HCT116 (cell line): ENCODE results near the gene NPEPL1. TPM values are rescaled to one million over a fixed set of nuclear protein-coding genes. Genes with fewer than 3 reads are reported as not detected.

Experiments
- ATAC-seq: fragments of 200-7000 bp; cut with Tn5 transposase; 2 replicates; pipeline ENCODE4 v1.9.1; 2020; ENCODE audit warnings: mild to moderate bottlenecking, moderate library complexity
- BruUV-seq: library from RNA; stranded (reverse); fragments of 400-500 nt; replicated peaks from 2 replicates; lab custom pipeline; 2021; lab: Mats Ljungman, UMichigan
- CTCF ChIA-PET: fragments of 300-600 bp; sonication (Branson Sonifier 250); formaldehyde crosslinking; loops from one replicate; lab custom pipeline; 2021; ENCODE audit warnings: antibody characterized with exemption; lab: Charles Lee
- POLR2A ChIA-PET: fragments of 300-600, 350-600 bp; sonication (Branson Sonifier 250); formaldehyde crosslinking; loops from one replicate; lab custom pipeline; 2021; ENCODE audit warnings: antibody characterized with exemption; lab: Charles Lee
- RAD21 ChIA-PET, 2 experiments: fragments of 300-600 bp; sonication (Branson Sonifier 250); formaldehyde crosslinking; loops; one replicate each; lab custom pipeline; 2023; ENCODE audit warnings: low total read pairs in 2 of 2; ENCODE audit not compliant: uncharacterized antibody in 2 of 2, unreplicated experiment in 2 of 2, low non-redundant PET in 1 of 2; lab: Charles Lee
- DNase-seq: peaks from one replicate; pipeline ENCODE4 v3.0.0-alpha.2; 2010; ENCODE audit warnings: low read depth, low spot score
- H2AFZ ChIP-seq: fragments of 200-600 bp; shearing (Covaris generic), sonication (generic); 2 replicates; pipeline ENCODE4 v1.6.1; 2017; ENCODE audit warnings: low read depth, mixed run types, mixed read lengths, antibody characterized with exemption, low read length; ENCODE audit not compliant: poor library complexity, severe bottlenecking
- H3K27ac ChIP-seq: 2 replicates; pipeline ENCODE4 v1.5.1; 2012; ENCODE audit warnings: low read depth, low read length
- H3K27me3 ChIP-seq: fragments of 200-600 bp; sonication (generic); 2 replicates; pipeline ENCODE4 v1.6.1; 2016; ENCODE audit warnings: mixed run types, low read length, mixed read lengths; ENCODE audit not compliant: insufficient read depth
- H3K36me3 ChIP-seq, 2 experiments: fragments of 200-500 bp in 1 of 2; fragments of 200-600 bp in 1 of 2; sonication (Bioruptor generic) in 1 of 2; sonication (generic) in 1 of 2; 2 replicates each; pipeline versions ENCODE4 v1.5.1 to v1.6.1; 2014 to 2016; ENCODE audit warnings: low read length in 2 of 2, inconsistent platforms in 1 of 2, mixed read lengths in 1 of 2, mixed run types in 1 of 2; ENCODE audit not compliant: insufficient read depth in 2 of 2, control insufficient read depth in 1 of 2
- H3K4me1 ChIP-seq, 2 experiments: fragments of 200-600 bp in 1 of 2; sonication (generic) in 1 of 2; 2 replicates each; pipeline versions ENCODE4 v1.5.1 to v1.6.1; 2012 to 2017; ENCODE audit warnings: low read length in 2 of 2, inconsistent platforms in 1 of 2, mild to moderate bottlenecking in 1 of 2, mixed read lengths in 1 of 2, mixed run types in 1 of 2, moderate library complexity in 1 of 2; ENCODE audit not compliant: insufficient read depth in 2 of 2, control insufficient read depth in 1 of 2
- H3K4me2 ChIP-seq: fragments of 200-600 bp; sonication (generic); 2 replicates; pipeline ENCODE4 v1.6.1; 2017; ENCODE audit warnings: mixed run types, low read length, mixed read lengths
- H3K4me3 ChIP-seq, 2 experiments: fragments of 200-600 bp in 1 of 2; sonication (generic) in 1 of 2; replicated peaks in 1 of 2; 2 replicates each; pipeline ENCODE4 v1.5.1; 2011 to 2016; ENCODE audit warnings: low read length in 2 of 2, control low read depth in 1 of 2, low read depth in 1 of 2, mild to moderate bottlenecking in 1 of 2, mixed read lengths in 1 of 2, mixed run types in 1 of 2
- H3K79me2 ChIP-seq: fragments of 200-600 bp; sonication (generic); 2 replicates; pipeline ENCODE4 v1.6.1; 2017; ENCODE audit warnings: mild to moderate bottlenecking, mixed run types, low read length, moderate library complexity, mixed read lengths; ENCODE audit not compliant: insufficient read depth
- H3K9ac ChIP-seq: fragments of 200-600 bp; sonication (generic); 2 replicates; pipeline ENCODE4 v1.6.1; 2016; ENCODE audit warnings: low read length, mixed read lengths
- H3K9me2 ChIP-seq: fragments of 200-600 bp; sonication (generic), shearing (Covaris generic); 2 replicates; pipeline ENCODE4 v1.6.1; 2017; ENCODE audit warnings: mixed run types, mild to moderate bottlenecking, moderate library complexity; ENCODE audit not compliant: insufficient read depth
- H3K9me3 ChIP-seq, 2 experiments: fragments of 200-500 bp in 1 of 2; fragments of 200-600 bp in 1 of 2; sonication (Bioruptor generic) in 1 of 2; sonication (generic) in 1 of 2; 2 replicates each; pipeline ENCODE4 v1.6.1; 2014 to 2017; ENCODE audit warnings: low read length in 2 of 2, mixed read lengths in 2 of 2, inconsistent platforms in 1 of 2, low read depth in 1 of 2, mild to moderate bottlenecking in 1 of 2, mixed run types in 1 of 2, moderate library complexity in 1 of 2; ENCODE audit not compliant: control insufficient read depth in 1 of 2, insufficient read depth in 1 of 2
- H4K20me1 ChIP-seq: fragments of 200-600 bp; sonication (generic), shearing (Covaris generic); 2 replicates; pipeline ENCODE4 v1.6.1; 2017; ENCODE audit warnings: mixed run types, mild to moderate bottlenecking, moderate library complexity; ENCODE audit not compliant: insufficient read depth
- ATF3 ChIP-seq: IDR thresholded peaks from 2 replicates; pipeline ENCODE4 v1.6.1; 2012
- CBX3 ChIP-seq: IDR thresholded peaks from 2 replicates; pipeline ENCODE4 v1.6.1; 2012; ENCODE audit warnings: low read depth
- CEBPB ChIP-seq: IDR thresholded peaks from 2 replicates; pipeline ENCODE4 v1.6.1; 2012; ENCODE audit warnings: low read depth
- EZH2 ChIP-seq: fragments of 200-600 bp; sonication (generic); IDR thresholded peaks from 2 replicates; pipeline ENCODE4 v1.6.1; 2017; ENCODE audit warnings: antibody characterized with exemption, mixed run types
- EZH2phosphoT487 ChIP-seq: fragments of 200-600 bp; IDR thresholded peaks from 2 replicates; pipeline ENCODE4 v1.6.1; 2018; ENCODE audit warnings: antibody characterized with exemption, borderline replicate concordance
- FOSL1 ChIP-seq: IDR thresholded peaks from 2 replicates; pipeline ENCODE4 v1.6.1; 2012; ENCODE audit warnings: low read depth
- JUND ChIP-seq: IDR thresholded peaks from 2 replicates; pipeline ENCODE4 v1.6.1; 2012
- POLR2A ChIP-seq: IDR thresholded peaks from 2 replicates; pipeline ENCODE4 v1.7.0; 2011; ENCODE audit warnings: borderline replicate concordance; ENCODE audit not compliant: insufficient read depth, insufficient read length; ENCODE audit errors: extremely low read depth
- SP1 ChIP-seq: IDR thresholded peaks from 2 replicates; pipeline ENCODE4 v1.6.1; 2012; ENCODE audit warnings: low read depth
- ZNF274 ChIP-seq: fragments of 200-500 bp; sonication (Bioruptor generic); IDR thresholded peaks from 2 replicates; pipeline ENCODE4 v1.6.1; 2014; ENCODE audit warnings: mild to moderate bottlenecking, low read depth, low read length, inconsistent platforms
- intact Hi-C: fragments of 100-400 bp; cut with micrococcal nuclease; formaldehyde crosslinking; loops from 2 replicates; pipeline ENCODE4 v1.10.0; 2022
- total RNA-seq: library from RNA; stranded (reverse); gene quantifications from one replicate; pipeline ENCODE4 v1.2.1, GENCODE V29; 2021; ENCODE audit not compliant: unreplicated experiment
- TF ChIP-seq, protein P1 (sequence below): IDR thresholded peaks from 2 replicates; pipeline ENCODE4 v1.6.1; 2011; ENCODE audit warnings: mild to moderate bottlenecking, low read length, moderate library complexity; ENCODE audit not compliant: insufficient replicate concordance; ENCODE audit errors: extremely low read depth
- TF ChIP-seq, protein P2 (sequence below): IDR thresholded peaks from 2 replicates; pipeline ENCODE4 v1.6.1; 2012; ENCODE audit warnings: low read depth

NPEPL1 gene
- total RNA-seq, 1 experiment from 2014 or later: 16.6 TPM

DNA sequence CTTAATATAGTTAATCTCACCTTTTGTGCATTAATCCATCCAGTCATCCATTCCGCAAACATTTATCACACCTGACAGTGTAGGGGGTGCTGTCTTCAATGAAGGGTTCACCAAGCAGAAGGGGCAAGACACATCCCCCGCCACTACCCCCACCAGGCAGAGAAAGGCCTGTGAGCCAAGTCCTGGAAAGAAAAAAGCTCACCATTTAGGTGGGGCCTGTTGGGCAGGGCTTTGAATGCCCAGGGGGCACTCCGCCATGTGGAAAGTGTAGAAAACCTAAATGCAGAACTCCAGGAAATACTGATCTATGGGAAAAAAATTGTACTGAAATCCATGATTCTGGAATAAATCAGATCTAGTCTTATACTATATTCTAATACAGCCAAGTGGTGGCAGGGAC lies 46.3 kb upstream of the NPEPL1 start:
- Histone ChIP-seq H3K9me3 (no peaks in the 10 kb centered on the region), H4K20me1 (no peaks in the 10 kb centered on the region), H3K4me1 (peaks cover 0 to 12% of the 10 kb centered on the region in 2 experiments; a peak in 1 of 4 replicates), H3K79me2 (peaks cover 2% of the 10 kb centered on the region), H3K36me3 (no peaks in the 10 kb centered on the region), H3K9ac (no peak overlapping the region), H3K27ac (no peak overlapping the region), H3K4me2 (no peak overlapping the region), H3K9me2 (no peaks in the 10 kb centered on the region), H3K27me3 (no peaks in the 10 kb centered on the region), H2AFZ (no peak overlapping the region), H3K4me3 (no peak overlapping the region)
- no TSS peak for BruUV-seq
- ATAC-seq: no peak
- intact Hi-C loops: no loop called here
- POLR2A ChIA-PET: no interaction called here
- no peak for TF ChIP-seq EZH2phosphoT487
- CTCF ChIA-PET: no interaction called here
- no peak for DNase-seq
- RAD21 ChIA-PET: no interaction called here

- no peaks in the 10 kb centered on the region for H3K9me3 ChIP-seq
- ATAC-seq (no peak), DNase-seq (no peak)
- TF ChIP-seq, protein P1, sequence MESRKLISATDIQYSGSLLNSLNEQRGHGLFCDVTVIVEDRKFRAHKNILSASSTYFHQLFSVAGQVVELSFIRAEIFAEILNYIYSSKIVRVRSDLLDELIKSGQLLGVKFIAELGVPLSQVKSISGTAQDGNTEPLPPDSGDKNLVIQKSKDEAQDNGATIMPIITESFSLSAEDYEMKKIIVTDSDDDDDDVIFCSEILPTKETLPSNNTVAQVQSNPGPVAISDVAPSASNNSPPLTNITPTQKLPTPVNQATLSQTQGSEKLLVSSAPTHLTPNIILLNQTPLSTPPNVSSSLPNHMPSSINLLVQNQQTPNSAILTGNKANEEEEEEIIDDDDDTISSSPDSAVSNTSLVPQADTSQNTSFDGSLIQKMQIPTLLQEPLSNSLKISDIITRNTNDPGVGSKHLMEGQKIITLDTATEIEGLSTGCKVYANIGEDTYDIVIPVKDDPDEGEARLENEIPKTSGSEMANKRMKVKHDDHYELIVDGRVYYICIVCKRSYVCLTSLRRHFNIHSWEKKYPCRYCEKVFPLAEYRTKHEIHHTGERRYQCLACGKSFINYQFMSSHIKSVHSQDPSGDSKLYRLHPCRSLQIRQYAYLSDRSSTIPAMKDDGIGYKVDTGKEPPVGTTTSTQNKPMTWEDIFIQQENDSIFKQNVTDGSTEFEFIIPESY: no peak
- no peak for TF ChIP-seq FOSL1
- no peak for TF ChIP-seq JUND
- no peak for TF ChIP-seq ZNF274
- TF ChIP-seq ATF3: no peak
- TF ChIP-seq EZH2: no peak
- no peak for TF ChIP-seq SP1
- TF ChIP-seq, protein P2, sequence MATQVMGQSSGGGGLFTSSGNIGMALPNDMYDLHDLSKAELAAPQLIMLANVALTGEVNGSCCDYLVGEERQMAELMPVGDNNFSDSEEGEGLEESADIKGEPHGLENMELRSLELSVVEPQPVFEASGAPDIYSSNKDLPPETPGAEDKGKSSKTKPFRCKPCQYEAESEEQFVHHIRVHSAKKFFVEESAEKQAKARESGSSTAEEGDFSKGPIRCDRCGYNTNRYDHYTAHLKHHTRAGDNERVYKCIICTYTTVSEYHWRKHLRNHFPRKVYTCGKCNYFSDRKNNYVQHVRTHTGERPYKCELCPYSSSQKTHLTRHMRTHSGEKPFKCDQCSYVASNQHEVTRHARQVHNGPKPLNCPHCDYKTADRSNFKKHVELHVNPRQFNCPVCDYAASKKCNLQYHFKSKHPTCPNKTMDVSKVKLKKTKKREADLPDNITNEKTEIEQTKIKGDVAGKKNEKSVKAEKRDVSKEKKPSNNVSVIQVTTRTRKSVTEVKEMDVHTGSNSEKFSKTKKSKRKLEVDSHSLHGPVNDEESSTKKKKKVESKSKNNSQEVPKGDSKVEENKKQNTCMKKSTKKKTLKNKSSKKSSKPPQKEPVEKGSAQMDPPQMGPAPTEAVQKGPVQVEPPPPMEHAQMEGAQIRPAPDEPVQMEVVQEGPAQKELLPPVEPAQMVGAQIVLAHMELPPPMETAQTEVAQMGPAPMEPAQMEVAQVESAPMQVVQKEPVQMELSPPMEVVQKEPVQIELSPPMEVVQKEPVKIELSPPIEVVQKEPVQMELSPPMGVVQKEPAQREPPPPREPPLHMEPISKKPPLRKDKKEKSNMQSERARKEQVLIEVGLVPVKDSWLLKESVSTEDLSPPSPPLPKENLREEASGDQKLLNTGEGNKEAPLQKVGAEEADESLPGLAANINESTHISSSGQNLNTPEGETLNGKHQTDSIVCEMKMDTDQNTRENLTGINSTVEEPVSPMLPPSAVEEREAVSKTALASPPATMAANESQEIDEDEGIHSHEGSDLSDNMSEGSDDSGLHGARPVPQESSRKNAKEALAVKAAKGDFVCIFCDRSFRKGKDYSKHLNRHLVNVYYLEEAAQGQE: no peak
- no peak for TF ChIP-seq CBX3
- no peak for TF ChIP-seq CEBPB
- no peak for TF ChIP-seq EZH2phosphoT487
- no peak for TF ChIP-seq POLR2A
- H2AFZ ChIP-seq: no peak overlapping the region
- H3K4me1 ChIP-seq: peaks cover 0 to 12% of the 10 kb centered on the region in 2 experiments; a peak in 1 of 4 replicates
- H3K9me2 ChIP-seq: no peaks in the 10 kb centered on the region
- ChIA-PET RAD21 (no interaction called here), CTCF (no interaction called here), POLR2A (no interaction called here)
- no peaks in the 10 kb centered on the region for H4K20me1 ChIP-seq
- no peak overlapping the region for H3K4me3 ChIP-seq
- intact Hi-C loops: no loop called here
- no peaks in the 10 kb centered on the region for H3K27me3 ChIP-seq
- H3K27ac ChIP-seq: no peak overlapping the region
- H3K9ac ChIP-seq: no peak overlapping the region
- peaks cover 7% of the 10 kb centered on the region for H3K79me2 ChIP-seq
- no peaks in the 10 kb centered on the region; a peak in 1 of 4 replicates for H3K36me3 ChIP-seq
- H3K4me2 ChIP-seq: no peak overlapping the region
- BruUV-seq: no TSS peak
Measured at GRCh38 chr20:58646703-58647102, 45.9 kb upstream of the NPEPL1 start.
